ENCODE measurements around the gene CRYGN. TPM values are rescaled to one million over a fixed set of nuclear protein-coding genes. Genes with fewer than 3 reads are reported as not detected.
A peak's percentile ranks its signal among the peaks of the same experiment; 100 is the strongest.

Gene CRYGN
- total RNA-seq, 2 experiments from 2014 or later = not detected

GRCh38 chr7:151447901-151448260 is 7.9 kb upstream of the CRYGN start:
- Mint-ChIP-seq H3K9me3 (no peaks in the 10 kb centered on the region), H3K36me3 (ENCODE audit: low read depth) (no peaks in the 10 kb centered on the region), H3K4me3 (peak overlapping the region; percentile 65), H3K27ac (no peak overlapping the region), H3K27me3 (ENCODE audit: low read depth) (no peaks in the 10 kb centered on the region), H3K4me1 (ENCODE audit: low read depth) (peaks cover 14% of the 10 kb centered on the region)
- CTCF ChIA-PET = interaction anchor here (0.6 to 6.0 kb wide), 32 partner anchors 9 to 366 kb away, joined by 3 to 198 read pairs (median 6); no protein-coding TSS in a partner anchor
- intact Hi-C loops (cut with micrococcal nuclease) = loop anchor here (1.0 to 5.0 kb wide), 5 partner anchors 15 to 309 kb away; no protein-coding TSS in a partner anchor
- DNase-seq = no peak

- Mint-ChIP-seq H3K36me3 (ENCODE audit: low read depth) (no peaks in the 10 kb centered on the region), H3K4me3 (no peak overlapping the region), H3K27ac (no peak overlapping the region), H3K9me3 (no peaks in the 10 kb centered on the region), H3K27me3 (ENCODE audit: low read depth) (no peaks in the 10 kb centered on the region), H3K4me1 (ENCODE audit: low read depth) (peaks cover 14% of the 10 kb centered on the region)
- intact Hi-C loops (cut with micrococcal nuclease) = loop anchor here (5.0 kb wide), 1 partner anchor 310 kb away; no protein-coding TSS in a partner anchor
- no peak for DNase-seq
- CTCF ChIA-PET = interaction anchor here (1.1 to 6.0 kb wide), 16 partner anchors 10 to 313 kb away, joined by 3 to 198 read pairs (median 8); no protein-coding TSS in a partner anchor
Observed at GRCh38 chr7:151447312-151447711, 7.4 kb upstream of the CRYGN start.

GRCh38 chr7:151446412-151446811 is 6.5 kb upstream of the CRYGN start:
- no peak overlapping the region for H3K27ac Mint-ChIP-seq
- CTCF ChIA-PET = interaction anchor here (1.3 to 5.0 kb wide), 3 partner anchors 31 to 175 kb away, joined by 4 to 49 read pairs (median 7); no protein-coding TSS in a partner anchor

GRCh38 chr7:151444632-151445031 is 4.7 kb upstream of the CRYGN start:
- H3K27me3 Mint-ChIP-seq (ENCODE audit: low read depth) = no peaks in the 10 kb centered on the region
- H3K4me1 Mint-ChIP-seq (ENCODE audit: low read depth) = peaks cover 31% of the 10 kb centered on the region
- CTCF ChIA-PET = interaction anchor here (0.6 to 2.8 kb wide), 4 partner anchors 21 to 323 kb away, joined by 3 to 10 read pairs (median 4); no protein-coding TSS in a partner anchor
- DNase-seq = no peak
- no peaks in the 10 kb centered on the region for H3K9me3 Mint-ChIP-seq
- H3K36me3 Mint-ChIP-seq (ENCODE audit: low read depth) = no peaks in the 10 kb centered on the region
- intact Hi-C loops (cut with micrococcal nuclease) = loop anchor here (1.0 to 5.0 kb wide), 4 partner anchors 11 to 313 kb away; no protein-coding TSS in a partner anchor
- H3K4me3 Mint-ChIP-seq = no peak overlapping the region
- no peak overlapping the region for H3K27ac Mint-ChIP-seq

More at GRCh38 chr7:151446412-151446811, 6.5 kb upstream of the CRYGN start:
- no peaks in the 10 kb centered on the region for H3K27me3 Mint-ChIP-seq (ENCODE audit: low read depth)
- H3K36me3 Mint-ChIP-seq (ENCODE audit: low read depth) = no peaks in the 10 kb centered on the region
- H3K4me3 Mint-ChIP-seq = no peak overlapping the region
- DNase-seq = no peak
- H3K4me1 Mint-ChIP-seq (ENCODE audit: low read depth) = peaks cover 17% of the 10 kb centered on the region
- H3K9me3 Mint-ChIP-seq = no peaks in the 10 kb centered on the region
- intact Hi-C loops (cut with micrococcal nuclease) = loop anchor here (5.0 kb wide), 1 partner anchor 311 kb away; no protein-coding TSS in a partner anchor

GRCh38 chr7:151442776-151443496 is 3.0 kb upstream of the CRYGN start:
- DNase-seq = no peak
- CTCF ChIA-PET = no interaction called here
- H3K9me3 Mint-ChIP-seq = no peaks in the 10 kb centered on the region
- H3K4me3 Mint-ChIP-seq = no peak overlapping the region
- H3K4me1 Mint-ChIP-seq (ENCODE audit: low read depth) = peaks cover 28% of the 10 kb centered on the region
- H3K27ac Mint-ChIP-seq = no peak overlapping the region
- H3K36me3 Mint-ChIP-seq (ENCODE audit: low read depth) = no peaks in the 10 kb centered on the region
- H3K27me3 Mint-ChIP-seq (ENCODE audit: low read depth) = no peaks in the 10 kb centered on the region
- intact Hi-C loops (cut with micrococcal nuclease) = no loop called here

GRCh38 chr7:151440799-151441445 is 981 bp upstream of the CRYGN start:
- DNase-seq = no peak
- H3K9me3 Mint-ChIP-seq = no peaks in the 10 kb centered on the region
- no peak overlapping the region for H3K4me3 Mint-ChIP-seq
- no peaks in the 10 kb centered on the region for H3K36me3 Mint-ChIP-seq (ENCODE audit: low read depth)
- no peak overlapping the region for H3K27ac Mint-ChIP-seq
- H3K4me1 Mint-ChIP-seq (ENCODE audit: low read depth) = peaks cover 26% of the 10 kb centered on the region
- intact Hi-C loops (cut with micrococcal nuclease) = no loop called here
- H3K27me3 Mint-ChIP-seq (ENCODE audit: low read depth) = no peaks in the 10 kb centered on the region
- CTCF ChIA-PET = interaction anchor here (1.0 to 1.5 kb wide), 3 partner anchors 14 to 72 kb away, joined by 3 to 5 read pairs (median 3); no protein-coding TSS in a partner anchor

GRCh38 chr7:151438864-151439601 is 908 bp downstream of the CRYGN start:
- CTCF ChIA-PET = interaction anchor here (3.6 kb wide), 1 partner anchor 9 kb away, joined by 27 read pairs; no protein-coding TSS in a partner anchor
- Mint-ChIP-seq H3K27ac (no peak overlapping the region), H3K4me3 (no peak overlapping the region), H3K4me1 (ENCODE audit: low read depth) (peaks cover 18% of the 10 kb centered on the region), H3K36me3 (ENCODE audit: low read depth) (no peaks in the 10 kb centered on the region), H3K27me3 (ENCODE audit: low read depth) (no peaks in the 10 kb centered on the region), H3K9me3 (no peaks in the 10 kb centered on the region)
- DNase-seq = no peak
- intact Hi-C loops (cut with micrococcal nuclease) = no loop called here

GRCh38 chr7:151437866-151438516 is 1.9 kb downstream of the CRYGN start:
- Mint-ChIP-seq H3K36me3 (ENCODE audit: low read depth) (no peaks in the 10 kb centered on the region), H3K4me1 (ENCODE audit: low read depth) (peaks cover 25% of the 10 kb centered on the region), H3K27ac (no peak overlapping the region), H3K4me3 (no peak overlapping the region), H3K9me3 (no peaks in the 10 kb centered on the region), H3K27me3 (ENCODE audit: low read depth) (no peaks in the 10 kb centered on the region)
- intact Hi-C loops (cut with micrococcal nuclease) = no loop called here
- CTCF ChIA-PET = interaction anchor here (2.2 to 3.6 kb wide), 2 partner anchors 10 to 70 kb away, joined by 6 to 27 read pairs; no protein-coding TSS in a partner anchor
- DNase-seq = no peak

GRCh38 chr7:151437159-151437553 is 2.8 kb downstream of the CRYGN start:
- no peaks in the 10 kb centered on the region for H3K9me3 Mint-ChIP-seq
- peaks cover 31% of the 10 kb centered on the region for H3K4me1 Mint-ChIP-seq (ENCODE audit: low read depth)
- no peak overlapping the region for H3K27ac Mint-ChIP-seq

GRCh38 chr7:151436446-151437158 is 3.3 kb downstream of the CRYGN start:
- Mint-ChIP-seq H3K27ac (no peak overlapping the region), H3K9me3 (no peaks in the 10 kb centered on the region), H3K4me1 (ENCODE audit: low read depth) (peaks cover 32% of the 10 kb centered on the region), H3K36me3 (ENCODE audit: low read depth) (no peaks in the 10 kb centered on the region), H3K4me3 (no peak overlapping the region), H3K27me3 (ENCODE audit: low read depth) (no peaks in the 10 kb centered on the region)
- no peak for DNase-seq
- CTCF ChIA-PET = interaction anchor here (2.2 to 3.6 kb wide), 2 partner anchors 12 to 68 kb away, joined by 6 to 27 read pairs; no protein-coding TSS in a partner anchor
- intact Hi-C loops (cut with micrococcal nuclease) = no loop called here

More at GRCh38 chr7:151437159-151437553, 2.8 kb downstream of the CRYGN start:
- H3K4me3 Mint-ChIP-seq = no peak overlapping the region
- intact Hi-C loops (cut with micrococcal nuclease) = no loop called here
- no peaks in the 10 kb centered on the region for H3K36me3 Mint-ChIP-seq (ENCODE audit: low read depth)
- CTCF ChIA-PET = interaction anchor here (2.2 to 3.6 kb wide), 2 partner anchors 11 to 69 kb away, joined by 6 to 27 read pairs; no protein-coding TSS in a partner anchor
- no peaks in the 10 kb centered on the region for H3K27me3 Mint-ChIP-seq (ENCODE audit: low read depth)
- no peak for DNase-seq

- Mint-ChIP-seq H3K27me3 (ENCODE audit: low read depth) (no peaks in the 10 kb centered on the region), H3K4me3 (no peak overlapping the region), H3K4me1 (ENCODE audit: low read depth) (peaks cover 30% of the 10 kb centered on the region)
Observed at GRCh38 chr7:151435971-151436370, 4.0 kb downstream of the CRYGN start.

More at GRCh38 chr7:151435971-151436370, 4.0 kb downstream of the CRYGN start:
- no peaks in the 10 kb centered on the region for H3K9me3 Mint-ChIP-seq
- intact Hi-C loops (cut with micrococcal nuclease) = no loop called here
- no peaks in the 10 kb centered on the region for H3K36me3 Mint-ChIP-seq (ENCODE audit: low read depth)
- CTCF ChIA-PET = interaction anchor here (2.2 to 3.6 kb wide), 2 partner anchors 13 to 67 kb away, joined by 6 to 27 read pairs; no protein-coding TSS in a partner anchor
- no peak overlapping the region for H3K27ac Mint-ChIP-seq
- no peak for DNase-seq
